Breast epithelium (tissue), 4 donors: ENCODE measurements around the gene PTPRN2. TPM values are rescaled to one million over a fixed set of nuclear protein-coding genes. Genes with fewer than 3 reads are reported as not detected.
A peak's percentile ranks its signal among the peaks of the same experiment; 100 is the strongest.

ENCODE experiments used
- DNase-seq, 2 donors: peaks; one replicate each; pipeline ENCODE4 v3.0.0-alpha.2; 2019; ENCODE audit warnings: low spot score in 2 of 2
- H3K27ac ChIP-seq, 2 donors: fragments of 200-600 bp; sonication (generic) in 1 of 2; one replicate each; pipeline ENCODE4 v1.5.1; 2016 to 2019; ENCODE audit warnings: mild to moderate bottlenecking in 1 of 2
- H3K27me3 ChIP-seq, 2 donors: fragments of 200-600 bp; sonication (generic) in 1 of 2; one replicate each; pipeline versions ENCODE4 v1.5.1 to v1.6.0; 2017 to 2019; ENCODE audit warnings: control low read depth in 1 of 2, mild to moderate bottlenecking in 1 of 2
- H3K36me3 ChIP-seq: fragments of 200-600 bp; one replicate; pipeline ENCODE4 v1.5.1; 2019
- H3K4me1 ChIP-seq, 2 donors: fragments of 200-600 bp; sonication (generic); one replicate each; pipeline ENCODE4 v1.5.1; 2016 to 2019; ENCODE audit warnings: control low read depth in 1 of 2
- H3K4me3 ChIP-seq, 3 donors: fragments of 200-600 bp; sonication (generic); 1 replicate in 2 of 3; 2 replicates in 1 of 3; pipeline ENCODE4 v1.5.1; 2016 to 2019; ENCODE audit warnings: mild to moderate bottlenecking in 3 of 3, moderate library complexity in 2 of 3
- H3K9me3 ChIP-seq, 2 donors: fragments of 200-600 bp; sonication (generic) in 1 of 2; one replicate each; pipeline ENCODE4 v1.5.1; 2016 to 2019; ENCODE audit warnings: control low read depth in 1 of 2
- POLR2A ChIP-seq: fragments of 450-650 bp; IDR thresholded peaks from one replicate; pipeline ENCODE4 v1.6.1; 2016; ENCODE audit warnings: antibody characterized with exemption, mild to moderate bottlenecking, moderate library complexity
- POLR2AphosphoS5 ChIP-seq, 3 donors: sonication (generic); formaldehyde crosslinking; IDR thresholded peaks; one replicate each; pipeline ENCODE4 v1.6.1; 2017; ENCODE audit warnings: antibody characterized with exemption in 3 of 3
- intact Hi-C: fragments of 100-400 bp; cut with DNase I; formaldehyde crosslinking; loops from one replicate; pipeline ENCODE4 v1.15.1; 2023; ENCODE audit warnings: low total_unique reads
- total RNA-seq, 3 donors: library from RNA; depleted of rRNA; stranded (reverse); fragments of >200 nt; gene quantifications; one replicate each; pipeline ENCODE4 v1.1.0, GENCODE V29; 2016
- TF ChIP-seq, protein P1 (sequence below), 3 donors: fragments of 450-650 bp; IDR thresholded peaks; one replicate each; pipeline ENCODE4 v1.5.1; 2016 to 2017; ENCODE audit warnings: antibody characterized with exemption in 3 of 3, mild to moderate bottlenecking in 3 of 3, moderate library complexity in 3 of 3

The PTPRN2 gene
- total RNA-seq, 3 donors from 2014 or later = 1.6 to 2.2 (median 2.2) TPM

DNA sequence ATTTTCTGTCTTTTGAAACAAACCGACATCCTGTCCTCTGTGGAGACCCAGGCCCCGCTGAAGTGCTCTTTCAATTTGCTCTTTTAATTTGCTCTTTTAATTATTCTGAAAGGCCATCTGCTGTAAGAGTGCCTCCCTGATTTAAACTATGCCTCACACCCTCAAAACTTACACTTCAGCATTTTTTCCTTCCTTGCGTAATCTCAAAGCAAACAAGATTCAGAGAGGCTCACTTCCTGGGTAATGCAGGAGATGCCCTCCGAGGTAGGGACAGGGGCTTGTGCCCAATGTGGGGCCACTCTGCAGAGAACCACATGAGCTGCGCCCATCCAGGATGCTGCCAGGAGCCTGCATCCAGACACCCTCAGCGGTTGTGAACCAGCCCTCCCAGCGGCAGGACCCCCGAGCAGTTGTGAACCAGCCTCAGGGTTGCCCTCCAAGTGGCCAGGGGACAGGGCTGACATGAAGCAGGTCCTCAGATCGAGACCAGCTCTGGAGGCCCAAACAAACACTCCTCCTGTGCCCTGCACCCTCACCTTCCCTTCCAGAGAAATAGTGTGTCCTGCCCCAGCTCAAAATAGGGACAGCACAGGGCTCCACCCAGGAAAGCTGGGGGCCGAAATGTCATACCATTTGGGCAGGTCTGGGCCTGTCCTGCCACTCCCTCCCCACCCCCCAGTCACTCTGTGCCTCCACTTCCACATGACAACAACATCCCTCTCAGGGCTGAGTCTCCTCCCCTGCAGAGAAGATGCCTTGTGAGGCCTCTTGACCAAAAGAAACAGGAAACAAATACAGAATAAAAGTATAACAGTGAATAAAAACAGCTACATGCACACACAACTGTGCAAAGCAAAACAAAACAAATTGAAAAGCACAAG, 190.4 kb downstream of the PTPRN2 start:
- Histone ChIP-seq H3K4me3 (no peak overlapping the region), H3K27ac (no peak overlapping the region), H3K9me3 (peaks cover 0 to 11% of the 10 kb centered on the region in 2 donors), H3K27me3 (peaks cover 0 to 11% of the 10 kb centered on the region in 2 donors), H3K4me1 (no peaks in the 10 kb centered on the region), H3K36me3 (no peaks in the 10 kb centered on the region)
- intact Hi-C loops = no loop called here
- TF ChIP-seq, protein P1, sequence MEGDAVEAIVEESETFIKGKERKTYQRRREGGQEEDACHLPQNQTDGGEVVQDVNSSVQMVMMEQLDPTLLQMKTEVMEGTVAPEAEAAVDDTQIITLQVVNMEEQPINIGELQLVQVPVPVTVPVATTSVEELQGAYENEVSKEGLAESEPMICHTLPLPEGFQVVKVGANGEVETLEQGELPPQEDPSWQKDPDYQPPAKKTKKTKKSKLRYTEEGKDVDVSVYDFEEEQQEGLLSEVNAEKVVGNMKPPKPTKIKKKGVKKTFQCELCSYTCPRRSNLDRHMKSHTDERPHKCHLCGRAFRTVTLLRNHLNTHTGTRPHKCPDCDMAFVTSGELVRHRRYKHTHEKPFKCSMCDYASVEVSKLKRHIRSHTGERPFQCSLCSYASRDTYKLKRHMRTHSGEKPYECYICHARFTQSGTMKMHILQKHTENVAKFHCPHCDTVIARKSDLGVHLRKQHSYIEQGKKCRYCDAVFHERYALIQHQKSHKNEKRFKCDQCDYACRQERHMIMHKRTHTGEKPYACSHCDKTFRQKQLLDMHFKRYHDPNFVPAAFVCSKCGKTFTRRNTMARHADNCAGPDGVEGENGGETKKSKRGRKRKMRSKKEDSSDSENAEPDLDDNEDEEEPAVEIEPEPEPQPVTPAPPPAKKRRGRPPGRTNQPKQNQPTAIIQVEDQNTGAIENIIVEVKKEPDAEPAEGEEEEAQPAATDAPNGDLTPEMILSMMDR (IDR thresholded peaks at IDR 0.05) = no peak
- no peak for TF ChIP-seq POLR2AphosphoS5 (IDR thresholded peaks at IDR 0.05)
- TF ChIP-seq POLR2A = no peak
- DNase-seq = no peak

DNA sequence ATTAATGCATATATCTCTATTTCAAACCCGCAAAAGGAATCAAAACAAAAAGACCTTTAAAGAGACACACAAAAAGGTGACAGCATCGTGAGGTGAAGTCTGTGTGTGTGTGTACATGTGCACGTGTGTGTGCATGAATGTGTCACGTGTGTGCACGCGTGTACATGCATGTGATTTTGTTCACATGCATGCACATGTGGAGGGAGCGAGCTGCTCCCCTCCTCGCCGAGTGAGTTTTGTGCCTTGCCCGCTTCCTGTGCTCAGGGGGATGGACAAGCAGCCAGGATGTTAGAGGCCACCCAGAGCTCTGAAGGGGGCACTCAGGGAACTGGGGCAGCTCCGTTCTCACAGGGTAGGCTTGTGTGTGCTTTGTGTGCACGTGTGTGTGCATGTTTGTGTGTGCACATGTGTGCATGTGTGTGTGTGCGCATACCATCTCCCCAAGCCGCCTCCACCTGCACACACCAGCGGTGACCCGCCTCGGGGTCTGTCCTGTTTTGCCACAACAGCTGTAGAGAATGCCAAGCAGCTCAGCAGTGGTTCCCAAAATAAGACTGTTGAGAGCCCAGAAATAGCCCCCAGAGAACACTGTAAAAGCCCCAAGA, 191.2 kb downstream of the PTPRN2 start:
- no peaks in the 10 kb centered on the region for H3K36me3 ChIP-seq
- no peak overlapping the region for H3K27ac ChIP-seq
- TF ChIP-seq POLR2AphosphoS5 (IDR thresholded peaks at IDR 0.05) (no peak), POLR2A (no peak)
- TF ChIP-seq, protein P1 (IDR thresholded peaks at IDR 0.05) = no peak
- intact Hi-C loops = no loop called here
- peaks cover 0 to 11% of the 10 kb centered on the region in 2 donors for H3K9me3 ChIP-seq
- H3K27me3 ChIP-seq = peaks cover 0 to 13% of the 10 kb centered on the region in 2 donors
- no peaks in the 10 kb centered on the region for H3K4me1 ChIP-seq
- H3K4me3 ChIP-seq = no peak overlapping the region
- DNase-seq = no peak

DNA sequence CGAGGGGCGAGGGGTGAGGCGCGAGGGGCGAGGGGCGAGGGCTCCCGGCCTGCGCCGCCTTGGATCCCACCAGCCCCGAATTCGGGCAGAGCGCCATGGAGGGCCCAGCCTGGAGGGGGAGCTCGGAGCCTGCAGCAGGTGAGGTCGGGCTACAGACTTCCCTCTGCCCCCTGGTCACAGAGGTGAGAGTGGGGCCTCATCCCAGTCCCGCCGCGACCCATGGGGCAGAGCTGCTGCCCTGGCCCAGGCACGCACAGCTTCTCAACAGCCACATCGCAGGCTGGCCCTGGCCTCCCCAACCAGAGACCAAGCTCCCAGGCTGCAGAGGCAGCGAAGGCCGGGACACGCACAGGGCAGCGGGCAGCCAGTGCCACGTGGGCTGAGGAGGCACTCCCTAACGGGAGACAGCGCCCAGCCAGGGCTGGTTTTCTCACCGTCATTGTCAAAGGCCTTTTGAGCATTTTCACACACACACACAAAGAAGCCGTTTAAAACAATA, 191.8 kb downstream of the PTPRN2 start:
- TF ChIP-seq POLR2A = no peak
- TF ChIP-seq, protein P1 (IDR thresholded peaks at IDR 0.05) = no peak
- TF ChIP-seq POLR2AphosphoS5 (IDR thresholded peaks at IDR 0.05) = no peak
- Histone ChIP-seq H3K4me3 (no peak overlapping the region), H3K36me3 (no peaks in the 10 kb centered on the region), H3K27ac (no peak overlapping the region), H3K4me1 (no peaks in the 10 kb centered on the region), H3K27me3 (peaks cover 0 to 13% of the 10 kb centered on the region in 2 donors), H3K9me3 (peaks cover 0 to 11% of the 10 kb centered on the region in 2 donors)
- intact Hi-C loops = no loop called here
- DNase-seq = no peak

DNA sequence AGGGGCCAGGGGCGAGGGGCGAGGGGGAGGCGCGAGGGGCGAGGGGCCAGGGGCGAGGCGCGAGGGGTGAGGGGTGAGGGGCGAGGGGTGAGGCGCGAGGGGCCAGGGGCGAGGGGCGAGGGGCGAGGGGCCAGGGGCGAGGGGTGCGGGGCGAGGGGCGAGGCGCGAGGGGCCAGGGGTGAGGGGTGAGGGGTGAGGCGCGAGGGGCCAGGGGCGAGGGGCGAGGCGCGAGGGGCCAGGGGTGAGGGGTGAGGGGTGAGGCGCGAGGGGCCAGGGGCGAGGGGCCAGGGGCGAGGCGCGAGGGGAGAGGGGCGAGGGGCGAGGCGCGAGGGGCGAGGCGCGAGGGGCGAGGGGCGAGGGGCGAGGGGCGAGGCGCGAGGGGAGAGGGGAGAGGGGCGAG, 192.3 kb downstream of the PTPRN2 start:
- H3K4me3 ChIP-seq = no peak overlapping the region
- intact Hi-C loops = no loop called here
- no peak overlapping the region for H3K27ac ChIP-seq
- peaks cover 0 to 11% of the 10 kb centered on the region in 2 donors for H3K9me3 ChIP-seq
- TF ChIP-seq POLR2AphosphoS5 (IDR thresholded peaks at IDR 0.05) (no peak), POLR2A (no peak)
- TF ChIP-seq, protein P1 (IDR thresholded peaks at IDR 0.05) = no peak
- H3K36me3 ChIP-seq = no peaks in the 10 kb centered on the region
- peaks cover 0 to 13% of the 10 kb centered on the region in 2 donors for H3K27me3 ChIP-seq
- H3K4me1 ChIP-seq = no peaks in the 10 kb centered on the region
- DNase-seq = no peak

DNA sequence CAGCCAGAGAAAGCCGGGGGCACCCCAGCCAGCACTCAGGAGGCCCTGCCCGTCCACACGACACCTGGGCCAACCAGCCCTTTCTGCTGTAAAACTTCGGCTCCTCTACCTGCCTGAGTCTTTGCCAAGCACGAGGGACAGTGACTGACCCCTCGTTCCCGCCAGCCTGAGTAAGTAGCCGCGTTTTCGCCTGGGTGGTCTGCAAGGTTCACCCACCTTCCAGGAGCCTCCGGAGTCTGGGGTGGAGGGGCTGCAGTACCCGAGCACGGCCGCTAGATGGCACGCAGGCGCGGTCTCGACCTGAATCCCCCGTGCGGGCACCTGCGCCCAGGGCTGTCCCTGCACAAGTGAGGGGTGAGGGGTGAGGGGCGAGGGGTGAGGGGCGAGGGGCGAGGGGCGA, 192.7 kb downstream of the PTPRN2 start:
- Histone ChIP-seq H3K27ac (no peak overlapping the region), H3K27me3 (peaks cover 0 to 13% of the 10 kb centered on the region in 2 donors), H3K9me3 (peaks cover 0 to 11% of the 10 kb centered on the region in 2 donors), H3K36me3 (no peaks in the 10 kb centered on the region), H3K4me3 (no peak overlapping the region), H3K4me1 (no peaks in the 10 kb centered on the region)
- no peak for DNase-seq
- TF ChIP-seq, protein P1 (IDR thresholded peaks at IDR 0.05) = peak in 2 of 3 donors; percentile 34 to 37
- TF ChIP-seq POLR2AphosphoS5 (IDR thresholded peaks at IDR 0.05) (no peak), POLR2A (no peak)
- intact Hi-C loops = no loop called here
